PFSK-1 (cell line): ENCODE results near the gene PTPRN2.

Source experiments
- POLR2AphosphoS5 ChIP-seq: IDR thresholded peaks from 2 replicates; pipeline ENCODE4 v1.6.1; 2012; ENCODE audit warnings: low read depth, mild to moderate bottlenecking, control low read depth, low read length, moderate library complexity
- SIN3A ChIP-seq: IDR thresholded peaks from 2 replicates; pipeline ENCODE4 v1.6.1; 2012; ENCODE audit warnings: mild to moderate bottlenecking, low read length, moderate library complexity, borderline replicate concordance; ENCODE audit not compliant: insufficient read depth
- TAF1 ChIP-seq: IDR thresholded peaks from 2 replicates; pipeline ENCODE4 v1.6.1; 2012; ENCODE audit warnings: low read length, control low read depth, borderline replicate concordance; ENCODE audit not compliant: insufficient read depth
- TF ChIP-seq, protein P1 (sequence below), 2 experiments: IDR thresholded peaks; 2 replicates each; pipeline versions ENCODE4 v1.6.1 to v1.8.0; 2011 to 2012; ENCODE audit warnings: low read depth in 2 of 2, low read length in 2 of 2, control low read depth in 1 of 2, inconsistent platforms in 1 of 2, mild to moderate bottlenecking in 1 of 2, moderate library complexity in 1 of 2; ENCODE audit not compliant: insufficient read depth in 1 of 2

DNA sequence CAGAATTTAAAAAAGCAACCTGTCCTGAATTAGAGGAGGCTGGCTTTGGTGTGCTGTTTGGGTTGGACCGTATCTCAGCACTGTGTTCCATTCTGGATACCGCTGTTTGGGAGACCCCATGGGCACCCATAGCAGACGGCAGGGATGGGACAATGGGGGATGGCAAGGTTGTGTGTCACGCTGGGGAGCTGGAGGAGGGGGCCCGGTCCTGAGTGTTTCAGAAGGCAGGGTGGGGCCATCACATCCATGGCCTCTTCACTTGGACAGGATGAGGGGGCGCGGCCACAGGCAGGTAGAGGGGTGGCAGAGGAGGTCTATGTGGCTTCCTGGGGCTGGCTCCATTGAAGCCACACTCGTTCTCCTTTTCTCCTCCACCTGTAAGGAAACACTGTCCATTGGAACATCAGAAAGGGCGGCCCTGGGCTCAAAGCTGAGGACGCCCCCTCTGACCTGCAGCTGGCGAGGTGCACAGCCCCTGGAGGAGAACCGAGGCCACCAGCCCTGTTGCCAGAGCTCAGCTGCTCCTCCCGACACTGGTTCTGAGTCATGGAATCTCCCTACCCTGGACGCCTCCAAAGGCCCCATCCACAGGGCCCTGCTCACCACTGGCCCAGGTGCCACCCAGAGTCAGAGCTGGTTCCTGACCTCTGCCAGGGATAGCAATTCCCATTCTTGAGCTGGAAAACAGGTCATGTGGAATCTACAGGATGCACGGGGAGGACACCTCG lies 663.6 kb downstream of the PTPRN2 start:
- TF ChIP-seq TAF1 = no peak
- TF ChIP-seq, protein P1, sequence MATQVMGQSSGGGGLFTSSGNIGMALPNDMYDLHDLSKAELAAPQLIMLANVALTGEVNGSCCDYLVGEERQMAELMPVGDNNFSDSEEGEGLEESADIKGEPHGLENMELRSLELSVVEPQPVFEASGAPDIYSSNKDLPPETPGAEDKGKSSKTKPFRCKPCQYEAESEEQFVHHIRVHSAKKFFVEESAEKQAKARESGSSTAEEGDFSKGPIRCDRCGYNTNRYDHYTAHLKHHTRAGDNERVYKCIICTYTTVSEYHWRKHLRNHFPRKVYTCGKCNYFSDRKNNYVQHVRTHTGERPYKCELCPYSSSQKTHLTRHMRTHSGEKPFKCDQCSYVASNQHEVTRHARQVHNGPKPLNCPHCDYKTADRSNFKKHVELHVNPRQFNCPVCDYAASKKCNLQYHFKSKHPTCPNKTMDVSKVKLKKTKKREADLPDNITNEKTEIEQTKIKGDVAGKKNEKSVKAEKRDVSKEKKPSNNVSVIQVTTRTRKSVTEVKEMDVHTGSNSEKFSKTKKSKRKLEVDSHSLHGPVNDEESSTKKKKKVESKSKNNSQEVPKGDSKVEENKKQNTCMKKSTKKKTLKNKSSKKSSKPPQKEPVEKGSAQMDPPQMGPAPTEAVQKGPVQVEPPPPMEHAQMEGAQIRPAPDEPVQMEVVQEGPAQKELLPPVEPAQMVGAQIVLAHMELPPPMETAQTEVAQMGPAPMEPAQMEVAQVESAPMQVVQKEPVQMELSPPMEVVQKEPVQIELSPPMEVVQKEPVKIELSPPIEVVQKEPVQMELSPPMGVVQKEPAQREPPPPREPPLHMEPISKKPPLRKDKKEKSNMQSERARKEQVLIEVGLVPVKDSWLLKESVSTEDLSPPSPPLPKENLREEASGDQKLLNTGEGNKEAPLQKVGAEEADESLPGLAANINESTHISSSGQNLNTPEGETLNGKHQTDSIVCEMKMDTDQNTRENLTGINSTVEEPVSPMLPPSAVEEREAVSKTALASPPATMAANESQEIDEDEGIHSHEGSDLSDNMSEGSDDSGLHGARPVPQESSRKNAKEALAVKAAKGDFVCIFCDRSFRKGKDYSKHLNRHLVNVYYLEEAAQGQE (IDR thresholded peaks at IDR 0.05; ENCODE audit: insufficient read depth in 1 of 2, low read depth in 2 of 2, low read length in 2 of 2) = no peak
- TF ChIP-seq POLR2AphosphoS5 = no peak
- no peak for TF ChIP-seq SIN3A
